HPDE6-E6E7 (cell line): Measurements from ENCODE around the gene INTS4.
"Not testable (repeated sequence)": the region's sequence is repeated elsewhere in the genome, so short reads cannot be mapped to it uniquely, and the experiment has no call there.

Experiments
- DNase-seq: peaks from one replicate; pipeline ENCODE4 v3.0.0; 2011; ENCODE audit warnings: missing footprints; ENCODE audit errors: extremely low spot score

Gene INTS4

DNA sequence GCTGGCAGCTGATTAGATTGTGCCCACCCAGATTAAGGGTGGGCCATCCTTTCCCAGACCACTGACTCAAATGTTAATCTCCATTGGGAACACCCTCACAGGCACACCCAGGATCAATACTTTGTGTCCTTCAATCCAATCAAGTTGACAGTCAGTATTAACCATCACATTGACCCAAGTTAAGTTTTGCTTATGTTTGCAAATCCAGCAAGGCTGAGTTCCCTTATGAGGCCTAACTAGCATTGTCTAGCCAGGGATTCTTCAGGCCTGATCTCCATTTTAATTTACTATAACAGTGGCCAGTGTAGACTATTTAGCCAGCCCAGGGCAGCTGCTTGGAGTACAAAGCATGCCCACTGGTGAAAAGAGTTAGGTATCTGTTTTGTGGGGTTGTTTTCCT lies 30.9 kb upstream of the INTS4 start:
- DNase-seq, result no peak

DNA sequence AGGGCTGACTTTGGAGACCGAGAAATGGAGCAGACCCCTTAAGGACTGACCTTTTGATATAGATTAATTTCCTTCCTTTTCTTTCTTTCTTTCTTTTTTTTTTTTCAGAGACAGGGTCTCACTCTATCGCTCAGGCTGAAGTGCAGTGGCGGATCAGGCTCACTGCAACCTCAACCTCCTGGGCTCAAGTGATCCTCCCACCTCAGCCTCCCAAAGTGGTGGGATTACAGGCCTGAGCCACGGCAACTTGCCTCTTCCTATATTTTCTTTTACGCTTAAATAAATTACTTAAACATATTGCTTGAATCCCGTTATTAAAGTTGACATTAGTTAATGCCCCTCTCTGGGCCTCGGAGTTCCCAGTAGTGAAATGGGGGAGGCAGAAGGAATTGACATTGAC lies 29.0 kb upstream of the INTS4 start:
- no peak for DNase-seq

DNA sequence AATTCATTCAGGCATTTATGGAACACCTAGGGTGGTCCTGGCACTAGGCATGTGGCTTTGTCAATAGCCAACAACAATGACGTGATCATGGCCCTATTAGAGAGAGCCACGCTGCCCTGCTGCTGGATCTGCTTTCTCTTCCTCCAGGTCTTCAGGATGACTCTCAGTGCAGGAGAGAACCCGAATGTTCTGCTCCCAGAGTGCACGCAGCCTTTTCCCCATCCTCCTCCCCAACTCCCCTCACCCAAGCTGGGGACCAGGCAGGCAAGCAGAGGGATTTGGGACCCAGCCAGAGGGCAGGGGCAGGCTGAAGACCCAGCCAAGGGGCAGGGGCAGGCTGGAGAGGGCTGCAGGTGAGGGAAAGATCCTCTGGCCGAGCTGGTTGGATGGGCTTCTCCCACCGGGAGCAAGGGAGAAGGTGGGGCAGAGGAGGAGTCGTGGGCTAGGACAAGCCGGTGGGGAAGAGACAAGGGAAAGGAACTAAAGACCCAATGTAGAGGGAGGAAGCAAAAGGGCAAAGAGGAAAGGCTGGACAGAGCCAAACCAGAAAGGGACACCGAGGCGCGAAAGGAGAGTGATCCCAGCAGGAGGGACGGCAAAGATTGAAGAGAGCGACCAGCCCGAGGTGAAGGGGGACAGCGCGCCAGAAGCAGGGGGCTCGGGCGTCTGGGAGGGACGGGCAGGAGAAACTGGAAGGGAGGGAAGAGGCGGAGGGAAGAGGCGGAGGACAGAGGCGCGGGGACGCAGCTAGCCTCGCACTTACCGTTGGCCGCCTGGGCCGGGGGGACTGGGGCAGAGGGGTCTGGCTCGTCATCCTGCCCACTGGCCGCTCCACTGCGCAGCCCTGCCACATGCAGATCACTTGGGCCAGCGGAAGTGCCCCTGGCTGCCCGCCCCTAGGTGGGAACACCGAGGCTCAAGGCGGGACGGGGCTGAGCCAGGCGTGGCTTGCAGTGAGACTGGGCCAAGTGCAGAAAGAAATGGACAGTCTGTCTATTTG lies 28.2 kb upstream of the INTS4 start, which contains the start of gene KCTD14:
Gene KCTD14 (minus strand): TSS at position 880 of the 1,000 bp plus-strand sequence. CDS start 27 bp downstream, at position 853.
- DNase-seq, result peak; percentile 56

DNA sequence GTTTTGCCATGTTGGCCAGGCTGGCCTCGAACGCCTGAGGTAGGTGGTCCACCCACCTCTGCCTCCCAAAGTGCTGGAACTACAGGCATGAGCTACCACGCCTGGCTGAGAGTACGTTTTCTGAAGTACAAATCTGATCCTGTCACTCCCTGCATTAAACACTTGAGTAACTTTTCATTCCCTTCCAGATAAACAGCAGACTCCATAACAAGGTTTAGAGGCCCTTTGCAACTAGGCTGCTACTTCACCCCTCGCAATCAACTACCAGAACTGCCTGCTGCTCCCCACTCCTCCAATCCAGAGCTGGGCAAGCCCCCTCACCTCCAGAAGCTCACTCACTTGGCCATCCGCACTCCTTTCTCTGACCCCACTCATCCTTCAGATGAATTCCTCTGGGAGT lies 27.1 kb upstream of the INTS4 start:
- DNase-seq, result no peak

DNA sequence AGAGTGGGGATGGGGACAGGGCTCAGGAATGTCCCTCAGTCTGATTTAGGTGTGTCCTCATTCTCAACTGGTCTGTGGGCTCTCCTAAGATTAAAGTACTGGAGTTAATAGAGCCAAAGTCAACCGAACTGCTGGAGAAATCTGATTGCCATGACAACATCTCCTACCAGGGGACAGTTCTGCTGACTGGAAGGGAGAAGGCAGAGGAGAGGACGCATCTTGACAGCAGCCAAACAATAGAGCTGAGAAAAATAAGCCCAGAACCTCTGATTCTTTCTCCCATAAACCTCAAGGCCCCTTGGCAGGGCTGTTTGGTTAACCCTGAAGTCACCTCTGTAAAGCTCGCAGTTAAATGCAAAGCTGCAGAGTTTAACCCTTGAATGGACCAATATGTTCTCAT lies 25.8 kb upstream of the INTS4 start:
- no peak for DNase-seq

DNA sequence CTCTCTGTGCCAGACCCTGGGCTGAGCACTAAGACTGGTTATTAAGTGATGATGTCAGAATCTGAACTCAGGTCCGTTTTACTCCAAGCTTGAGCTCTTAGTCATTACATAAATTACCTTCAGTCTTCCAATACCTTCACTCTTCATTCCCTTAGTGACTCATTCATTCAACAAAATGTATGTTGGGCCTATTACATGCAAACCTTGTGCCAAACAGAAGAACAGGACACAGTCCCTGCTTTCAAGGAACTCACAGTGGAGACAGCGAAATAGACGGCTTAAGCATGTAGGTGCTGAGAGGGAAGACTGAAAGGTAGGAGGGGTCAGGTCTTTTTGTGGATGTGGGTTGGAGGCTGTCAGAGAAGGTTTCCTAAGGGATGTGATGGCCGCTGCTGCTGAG lies 25.3 kb upstream of the INTS4 start:
- no peak for DNase-seq

DNA sequence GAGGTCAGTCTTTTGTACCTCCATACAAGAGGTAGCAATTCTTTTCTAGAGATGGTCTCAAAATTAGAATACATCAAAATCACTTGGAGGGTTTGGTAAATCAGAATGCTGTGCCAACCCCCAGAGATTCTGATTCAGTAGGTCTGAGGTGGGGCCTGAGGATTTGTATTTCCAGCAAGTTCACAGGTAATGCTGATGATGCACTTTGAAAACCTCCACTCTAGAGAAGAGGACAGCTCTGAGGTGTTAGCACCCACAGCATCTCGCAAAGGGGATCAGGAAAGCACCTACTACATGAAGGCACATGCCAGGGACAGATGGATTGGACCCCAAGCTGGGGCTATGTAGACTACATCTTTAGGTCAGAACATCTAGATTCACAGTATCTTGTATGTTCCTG lies 21.4 kb upstream of the INTS4 start:
- no peak for DNase-seq

DNA sequence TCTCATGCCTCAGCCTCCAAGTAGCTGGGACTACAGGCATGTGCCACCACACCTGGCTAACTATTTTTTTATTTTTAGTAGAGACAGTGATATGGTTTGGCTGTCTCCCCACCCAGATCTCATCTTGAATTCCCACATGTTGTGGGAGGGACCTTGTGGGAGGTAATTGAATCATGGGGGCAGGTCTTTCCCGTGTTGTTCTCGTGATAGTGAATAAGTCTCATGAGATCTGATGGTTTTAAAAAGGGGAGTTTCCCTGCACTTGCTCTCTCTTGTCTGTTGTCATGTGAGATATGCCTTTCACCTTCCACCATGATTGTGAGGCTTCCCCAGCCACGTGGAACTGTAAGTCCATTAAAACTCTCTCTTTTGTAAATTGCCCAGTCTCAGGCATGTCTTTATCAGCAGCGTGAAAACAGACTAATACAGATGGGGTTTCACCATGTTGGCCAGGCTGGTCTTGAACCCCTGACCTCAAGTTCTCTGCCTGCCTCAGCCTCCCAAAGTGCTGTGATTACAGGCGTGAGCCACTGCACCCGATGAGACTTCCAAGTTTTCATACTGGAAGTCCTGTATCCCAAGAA lies 20.6 kb upstream of the INTS4 start:
- not testable (repeated sequence) for DNase-seq

DNA sequence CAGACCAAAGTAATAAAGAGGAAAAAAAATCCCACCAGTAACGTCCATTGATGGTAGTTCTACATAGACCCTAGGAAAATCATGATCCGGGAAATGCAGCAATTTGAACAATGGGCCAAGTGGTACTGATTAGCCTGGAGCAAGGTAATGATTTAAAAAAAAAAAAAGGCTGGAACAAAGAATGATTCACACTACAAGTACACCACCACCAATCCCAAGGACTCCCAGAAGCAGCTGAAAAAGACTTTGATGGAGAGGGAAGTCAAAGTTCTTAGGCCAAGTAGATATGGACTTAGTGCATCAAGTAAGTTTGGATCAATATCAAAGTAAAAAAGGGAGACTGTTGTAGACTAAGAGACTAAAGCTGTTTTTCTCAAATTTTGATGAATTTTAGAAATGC lies 16.8 kb upstream of the INTS4 start:
- DNase-seq, result no peak

DNA sequence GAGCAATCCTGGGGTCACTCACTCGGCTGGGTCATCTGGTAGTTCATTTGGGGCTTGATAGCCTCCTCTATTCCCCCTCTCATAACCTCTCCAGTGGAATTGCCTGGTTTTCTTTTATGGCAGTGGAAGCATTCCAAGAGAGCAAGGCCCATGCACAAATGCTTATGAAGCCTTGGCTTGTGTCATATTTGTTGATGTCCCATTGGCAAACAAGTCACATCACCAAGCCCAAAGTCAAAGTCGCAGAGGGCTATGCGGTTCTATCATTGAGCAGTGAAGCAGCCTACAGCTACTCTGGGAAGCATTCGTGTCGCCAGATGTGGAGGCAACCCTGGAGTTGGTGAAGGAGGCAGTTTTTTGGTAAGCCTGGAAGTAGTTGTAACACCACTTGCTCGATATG lies 16.3 kb upstream of the INTS4 start:
- no peak for DNase-seq

DNA sequence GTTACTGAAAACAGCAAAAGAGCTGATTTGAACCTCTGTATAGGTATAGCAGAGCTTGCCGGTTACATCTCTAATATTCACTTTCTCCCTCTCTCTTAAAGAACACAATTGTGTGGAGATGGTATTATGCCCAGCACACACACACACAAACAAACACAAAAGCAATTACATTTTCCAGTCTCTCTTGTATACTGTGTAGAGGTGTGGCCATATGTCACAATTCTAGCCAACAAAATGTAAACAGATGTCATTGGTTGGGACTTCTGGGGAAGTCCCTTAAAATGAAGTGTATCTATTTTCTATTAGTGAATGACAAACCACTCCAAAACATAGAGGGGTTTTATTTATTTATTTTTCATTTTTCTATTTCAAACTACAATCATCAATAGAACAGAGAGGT lies 15.8 kb upstream of the INTS4 start:
- DNase-seq, result no peak

DNA sequence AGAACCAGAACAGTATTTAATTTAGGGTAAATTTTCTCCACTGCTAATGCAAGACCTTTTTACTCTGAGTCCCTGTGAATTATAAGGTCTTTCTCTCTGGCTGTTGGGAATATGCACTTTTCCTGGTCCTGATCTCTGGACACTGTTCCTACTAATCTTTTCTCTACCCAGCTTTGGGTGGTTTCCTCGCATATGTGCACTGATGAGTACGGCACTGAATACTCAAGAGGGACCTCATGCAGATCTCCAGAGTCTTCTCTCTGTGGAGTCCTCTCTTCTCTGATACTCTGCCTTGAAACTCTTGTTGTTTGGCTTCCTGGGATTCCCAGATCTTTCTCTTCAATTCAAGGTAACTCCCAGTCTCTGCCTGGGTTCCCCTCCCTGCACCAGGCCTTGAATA lies 14.6 kb upstream of the INTS4 start:
- no peak for DNase-seq

DNA sequence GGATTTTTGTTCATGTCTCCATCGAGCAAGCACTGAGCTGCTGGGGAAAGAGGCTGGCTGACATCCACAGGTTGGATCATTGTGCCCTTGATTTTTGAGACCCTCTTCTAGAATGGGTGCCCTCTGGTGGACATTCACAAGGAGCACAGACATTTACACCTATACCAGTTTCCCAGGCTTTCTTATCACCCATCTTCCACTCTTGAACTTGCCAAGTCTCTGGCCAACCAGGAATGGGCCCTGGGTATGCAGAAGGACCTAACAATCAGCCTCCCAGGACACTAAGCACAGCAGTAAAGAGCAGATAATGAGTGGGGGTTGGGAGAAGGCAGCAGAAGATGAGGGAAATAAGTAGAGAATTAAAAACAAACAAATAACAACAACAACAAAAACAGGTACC lies 5.7 kb upstream of the INTS4 start:
- peak; percentile 48 for DNase-seq

DNA sequence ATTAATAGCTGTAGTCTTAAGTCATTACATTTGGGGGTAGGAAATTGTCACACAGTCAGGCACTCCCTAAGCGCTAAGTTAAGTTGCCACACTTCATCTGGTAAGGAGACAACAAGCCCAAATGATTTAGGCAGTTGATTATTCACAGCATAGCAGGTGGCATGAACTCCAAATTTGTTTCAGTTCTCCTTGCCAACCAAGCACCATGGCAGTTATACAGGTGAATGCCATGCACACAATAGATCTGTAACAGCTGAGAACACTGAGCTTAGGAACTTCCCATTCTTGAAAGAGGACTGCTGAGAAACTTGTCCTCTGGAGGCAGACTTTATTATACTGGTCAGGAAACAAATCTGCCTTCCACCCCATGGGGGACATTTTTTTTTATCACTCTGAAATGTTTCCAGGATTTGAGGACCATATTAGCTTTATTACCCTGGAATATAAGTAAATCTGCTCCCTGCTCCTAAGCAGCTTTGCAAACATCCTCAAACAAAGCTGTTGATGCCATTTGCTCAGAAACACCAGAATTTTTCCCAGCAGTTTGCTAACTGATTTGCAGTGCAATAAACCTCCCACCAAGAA lies 5.1 kb upstream of the INTS4 start:
- DNase-seq, result no peak

DNA sequence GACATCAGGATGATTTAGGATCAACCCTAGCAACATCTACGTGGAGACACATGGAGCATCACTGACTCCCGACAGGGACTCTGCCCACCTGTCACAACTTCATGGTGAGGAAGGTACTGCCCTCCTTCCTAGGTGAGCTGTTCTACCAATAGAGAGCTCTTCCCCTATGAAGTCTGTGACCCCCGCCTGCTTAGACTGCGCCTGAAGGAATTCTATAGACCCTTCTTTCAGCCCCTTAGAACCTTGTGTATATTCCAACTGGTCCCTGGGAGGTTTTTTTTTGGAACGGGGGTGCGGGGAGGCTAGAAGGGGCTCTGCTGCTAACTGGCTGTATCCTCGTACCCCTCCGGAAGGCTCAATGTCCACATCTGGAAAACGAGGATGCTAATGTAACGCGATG lies 566 bp downstream of the INTS4 start:
- DNase-seq, result no peak

DNA sequence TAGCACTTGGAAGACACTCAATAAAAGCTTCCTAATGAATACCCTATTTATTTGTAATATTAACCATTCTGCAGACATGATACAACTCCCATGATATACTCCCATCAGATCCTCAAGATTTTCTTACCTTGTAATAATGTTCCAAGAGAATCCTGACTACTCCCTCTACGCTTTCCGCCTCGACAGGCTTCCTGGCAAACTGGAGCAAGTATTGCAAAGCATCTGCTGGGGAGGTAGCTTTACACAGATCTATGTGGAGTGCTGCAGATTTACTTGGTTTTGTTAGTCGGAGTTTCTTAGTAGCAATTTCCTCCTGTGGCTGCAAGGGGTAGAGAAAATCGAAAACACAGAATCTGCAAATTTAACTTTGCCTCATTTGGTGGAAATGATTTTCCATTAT lies 3.5 kb downstream of the INTS4 start:
- no peak for DNase-seq

DNA sequence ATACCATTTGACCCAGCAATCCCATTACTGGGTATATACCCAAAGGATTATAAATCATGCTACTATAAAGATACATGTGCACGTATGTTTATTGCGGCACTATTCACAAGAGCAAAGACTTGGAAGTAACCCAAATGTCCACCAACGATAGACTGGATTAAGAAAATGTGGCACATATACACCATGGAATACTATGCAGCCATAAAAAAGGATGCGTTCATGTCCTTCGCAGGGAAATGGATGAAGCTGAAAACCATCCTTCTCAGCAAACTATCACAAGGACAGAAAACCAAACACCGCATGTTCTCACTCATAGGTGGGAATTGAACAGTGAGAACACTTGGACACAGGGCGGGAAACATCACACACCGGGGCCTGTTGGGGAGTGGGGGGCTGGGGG lies 8.0 kb downstream of the INTS4 start:
- DNase-seq, result not testable (repeated sequence)

DNA sequence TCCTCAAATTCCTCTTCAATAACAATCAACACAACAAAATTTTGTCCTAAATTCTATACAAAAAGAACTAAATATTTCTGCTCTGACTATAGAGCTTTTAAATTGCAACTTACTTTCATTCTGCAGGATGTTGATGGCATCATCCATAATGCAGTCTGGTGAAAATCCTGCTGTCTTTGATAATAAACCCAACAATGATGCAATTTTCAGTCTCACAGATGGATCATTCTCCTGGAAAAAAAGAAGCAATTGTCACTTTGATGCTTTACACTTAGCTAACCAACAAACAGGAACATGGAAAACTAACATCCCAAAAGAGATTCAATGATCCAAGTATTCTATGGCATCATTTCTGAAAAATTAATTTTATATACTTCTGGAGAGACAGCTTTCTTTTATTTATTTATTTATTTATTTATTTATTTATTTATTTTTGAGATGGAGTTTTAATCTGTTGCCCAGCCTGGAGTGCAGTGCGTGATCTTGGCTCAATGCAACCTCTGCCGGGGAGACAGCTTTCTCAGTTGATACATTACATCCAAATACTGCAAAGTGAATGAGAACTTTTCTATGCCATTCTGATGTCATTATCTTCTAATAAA lies 13.0 kb downstream of the INTS4 start:
- DNase-seq, result no peak

DNA sequence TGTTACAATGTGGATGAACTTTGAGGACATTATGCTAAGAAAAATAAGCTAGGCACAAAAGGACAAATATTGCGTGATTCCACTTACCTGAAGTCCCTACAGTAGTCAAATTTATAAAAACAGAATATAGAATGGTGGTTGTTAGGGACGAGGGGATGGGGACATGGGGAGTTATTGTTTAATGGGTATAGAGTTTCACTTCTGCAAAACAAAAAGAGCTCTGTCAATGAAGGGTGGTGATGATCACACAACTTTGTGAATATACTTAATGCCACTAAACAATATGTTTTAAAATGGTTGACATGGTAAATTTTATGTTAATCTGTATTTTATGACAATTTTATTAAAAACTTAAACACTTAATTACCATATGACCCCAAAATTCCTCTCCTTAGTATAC lies 26.1 kb downstream of the INTS4 start:
- DNase-seq, result no peak

DNA sequence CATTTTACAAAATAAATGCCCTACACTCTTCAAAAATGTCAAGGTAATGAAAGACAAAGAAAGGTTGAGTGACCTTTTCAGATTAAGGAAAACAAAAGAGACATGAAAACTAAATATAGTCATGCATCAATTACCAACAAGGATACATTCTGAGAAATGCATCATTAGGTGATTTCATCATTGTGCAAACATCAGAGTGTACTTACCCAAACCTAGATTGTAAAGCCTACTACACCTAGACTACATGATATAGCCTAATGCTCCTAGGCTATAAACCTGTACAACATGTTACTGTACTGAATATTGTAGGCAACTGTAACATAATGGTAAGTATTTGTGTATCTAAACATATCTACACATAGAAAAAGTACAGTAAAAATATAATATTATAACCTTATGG lies 26.7 kb downstream of the INTS4 start:
- DNase-seq, result no peak

DNA sequence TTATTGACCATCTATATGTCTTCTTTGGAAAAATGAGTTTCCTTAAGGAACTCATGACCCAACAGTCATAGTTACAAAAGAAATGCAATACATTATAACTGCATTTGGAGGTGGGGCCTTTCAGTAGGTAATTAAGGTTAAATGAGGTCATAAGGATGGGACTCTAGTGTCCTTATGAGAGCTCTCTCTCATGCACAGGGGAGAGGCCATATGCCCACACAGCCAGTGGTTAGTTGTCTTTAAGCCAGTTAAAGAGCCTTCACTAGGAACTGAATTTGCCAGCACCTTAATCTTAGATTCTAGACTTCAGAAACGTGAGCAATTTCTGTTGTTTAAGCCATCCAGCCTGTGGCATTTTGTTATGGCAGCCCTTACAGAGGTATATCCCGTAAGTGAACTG lies 27.3 kb downstream of the INTS4 start:
- DNase-seq, result no peak

DNA sequence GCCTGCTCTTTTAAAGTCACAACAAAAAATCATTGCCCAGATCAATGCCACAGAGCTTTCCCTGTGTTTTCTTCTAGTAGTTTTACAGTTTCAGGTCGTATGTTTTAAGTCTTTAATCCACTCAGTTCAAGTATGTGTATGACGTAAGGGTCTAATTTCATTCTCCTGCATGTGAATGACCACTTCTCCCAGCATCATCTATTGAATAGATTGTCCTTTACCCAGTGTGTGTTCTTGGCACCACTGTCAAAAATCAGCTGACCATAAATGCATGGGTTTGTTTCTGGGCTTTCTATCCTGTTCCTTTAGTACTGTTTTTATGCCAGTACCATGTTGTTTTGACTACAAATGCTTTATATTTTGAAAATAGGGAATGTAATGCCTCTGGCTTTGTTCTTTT lies 28.1 kb downstream of the INTS4 start:
- DNase-seq, result no peak
